ENCODE data around the gene SMIM43. TPM values are rescaled to one million over a fixed set of nuclear protein-coding genes. Genes with fewer than 3 reads are reported as not detected.
"Not testable (repeated sequence)": the region's sequence is repeated elsewhere in the genome, so short reads cannot be mapped to it uniquely, and the experiment has no call there.

Gene SMIM43
- total RNA-seq, 2 donors from 2014 or later: not detected

DNA sequence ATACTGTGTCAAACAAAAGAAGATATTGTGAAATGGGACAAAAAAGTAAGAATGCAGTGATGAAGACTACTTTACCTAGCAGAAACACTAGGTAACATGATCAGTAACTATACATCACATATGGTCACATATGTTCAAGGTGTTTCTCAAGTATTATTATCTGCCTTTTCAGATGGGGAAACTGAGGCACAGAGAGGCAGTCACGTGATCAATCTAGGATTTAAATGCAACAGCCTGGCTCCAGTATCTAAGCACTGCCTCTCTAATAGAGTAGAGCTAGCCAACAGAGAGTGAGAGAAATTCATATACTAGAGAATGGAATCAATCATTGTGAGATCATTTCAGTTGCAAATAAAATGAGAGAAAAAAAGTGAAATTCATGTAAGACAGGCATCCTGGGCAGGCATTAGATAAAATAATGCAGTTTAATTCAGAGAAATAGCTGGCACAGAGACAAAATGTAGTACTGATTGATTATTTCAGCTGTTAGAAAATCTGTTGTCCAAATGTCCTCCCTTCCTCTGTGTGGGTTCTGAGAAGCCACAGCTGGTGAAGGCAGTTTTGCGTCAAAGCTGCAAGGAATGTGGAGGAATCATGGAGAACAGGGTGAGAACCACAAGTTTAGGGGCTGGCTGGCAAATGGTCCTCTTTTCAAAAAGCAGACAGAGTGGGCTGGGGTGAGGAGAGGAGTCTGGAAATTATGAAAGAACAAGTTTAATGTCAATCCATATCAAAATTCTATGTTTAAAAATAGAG lies 26.0 kb downstream of the SMIM43 start:
- H3K9me3 Mint-ChIP-seq: no peaks in the 10 kb centered on the region
- no peak for DNase-seq (ENCODE audit: low spot score)
- H3K4me3 Mint-ChIP-seq: no peak overlapping the region
- H3K36me3 Mint-ChIP-seq: no peaks in the 10 kb centered on the region
- no peak for ATAC-seq
- H3K27me3 Mint-ChIP-seq: peaks cover 31 to 33% of the 10 kb centered on the region in 2 donors
- no peaks in the 10 kb centered on the region for H3K4me1 Mint-ChIP-seq (ENCODE audit: low read depth in 2 of 2)
- H3K27ac Mint-ChIP-seq: no peak overlapping the region

DNA sequence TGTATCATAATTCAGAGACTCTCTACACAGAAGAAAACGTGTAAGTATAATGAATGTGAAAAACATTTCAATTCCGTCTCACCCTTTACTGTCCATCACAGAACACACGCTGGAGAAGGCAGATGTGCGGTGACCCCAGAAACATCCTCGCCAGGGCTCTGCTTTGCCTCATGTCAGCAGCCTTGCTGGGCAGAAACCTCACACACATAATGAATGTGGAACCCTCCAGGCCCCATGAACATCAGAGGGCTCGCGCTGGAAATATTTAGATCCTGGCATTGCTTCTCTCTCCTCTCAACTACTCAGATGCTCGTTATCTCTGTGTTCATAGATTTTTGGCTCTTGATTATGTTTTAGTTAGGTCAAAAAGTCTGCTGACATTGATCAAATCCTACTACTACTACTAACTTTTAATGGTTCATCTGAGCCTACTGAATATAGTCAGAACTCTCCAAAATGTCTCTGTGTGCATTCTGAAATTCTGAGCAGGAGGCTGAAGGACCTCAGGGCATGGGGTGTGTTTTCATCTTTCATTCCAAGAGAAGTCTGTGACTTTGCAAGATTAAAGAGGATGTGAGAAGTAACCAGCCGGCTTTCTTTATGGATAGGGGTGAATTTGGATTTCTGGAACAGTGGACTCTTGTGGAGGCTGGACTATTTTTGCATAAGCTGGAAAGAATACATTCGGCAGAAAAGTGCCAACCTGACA lies 27.0 kb downstream of the SMIM43 start:
- Mint-ChIP-seq H3K27me3 (peaks cover 28 to 31% of the 10 kb centered on the region in 2 donors), H3K4me3 (no peak overlapping the region), H3K4me1 (ENCODE audit: low read depth in 2 of 2) (no peaks in the 10 kb centered on the region), H3K36me3 (no peaks in the 10 kb centered on the region), H3K27ac (no peak overlapping the region), H3K9me3 (no peaks in the 10 kb centered on the region)
- DNase-seq (ENCODE audit: low spot score) (no peak), ATAC-seq (no peak)

DNA sequence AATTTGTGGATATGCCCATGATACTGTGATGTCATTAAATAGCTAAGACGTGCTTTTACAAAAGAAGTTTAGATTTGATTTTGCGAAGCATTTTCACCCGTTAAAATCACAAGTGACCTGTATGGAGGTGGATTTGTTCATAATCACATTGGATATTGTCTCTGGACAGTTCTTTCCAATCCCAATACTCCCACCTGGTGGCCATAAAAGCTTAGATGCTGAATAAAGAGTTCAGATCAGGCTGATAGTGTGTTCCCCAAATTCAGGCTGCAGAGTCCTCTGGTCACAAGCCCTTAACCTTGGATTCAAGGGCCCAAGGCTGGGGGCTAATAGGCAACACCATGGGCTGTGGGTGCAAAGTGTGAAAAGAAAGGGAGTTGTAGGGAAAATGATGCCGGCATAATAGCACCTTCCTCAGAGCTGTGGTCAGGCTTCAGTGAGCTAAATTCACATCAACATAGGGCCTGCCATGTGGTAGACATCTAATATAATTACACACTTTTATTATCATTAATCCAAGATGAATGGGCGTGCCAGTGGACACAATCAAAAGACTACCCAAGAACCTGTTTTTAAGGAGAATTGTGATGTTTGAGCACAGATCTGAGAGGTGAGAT lies 28.1 kb downstream of the SMIM43 start:
- Mint-ChIP-seq H3K27me3 (peaks cover 27 to 28% of the 10 kb centered on the region in 2 donors), H3K36me3 (no peaks in the 10 kb centered on the region), H3K27ac (no peak overlapping the region), H3K4me1 (ENCODE audit: low read depth in 2 of 2) (no peaks in the 10 kb centered on the region), H3K9me3 (no peaks in the 10 kb centered on the region), H3K4me3 (no peak overlapping the region)
- DNase-seq (ENCODE audit: low spot score) (no peak), ATAC-seq (no peak)

DNA sequence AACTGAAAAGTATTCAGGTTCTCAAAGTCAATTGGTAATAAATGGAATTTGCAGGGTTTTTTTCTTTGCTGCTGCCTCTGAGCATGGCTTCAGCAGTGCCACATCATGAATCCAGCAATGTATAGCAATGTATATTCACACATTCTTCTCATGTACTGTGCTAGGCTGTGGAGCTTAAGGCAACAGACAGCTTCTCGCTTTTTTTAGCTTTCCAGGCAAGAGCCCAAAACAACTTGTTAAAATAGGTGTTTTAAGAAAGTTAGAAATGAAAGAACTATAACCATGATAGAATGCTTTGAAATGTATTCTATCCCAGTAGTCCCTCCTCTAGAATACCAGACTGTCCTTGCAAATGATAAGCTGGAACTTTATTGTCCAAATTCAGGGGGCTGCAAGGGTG lies 30.4 kb downstream of the SMIM43 start:
- Mint-ChIP-seq H3K4me3 (no peak overlapping the region), H3K4me1 (ENCODE audit: low read depth in 2 of 2) (no peaks in the 10 kb centered on the region), H3K27ac (no peak overlapping the region), H3K27me3 (peaks cover 27 to 32% of the 10 kb centered on the region in 2 donors), H3K9me3 (no peaks in the 10 kb centered on the region), H3K36me3 (no peaks in the 10 kb centered on the region)
- no peak for DNase-seq (ENCODE audit: low spot score)
- ATAC-seq: no peak

DNA sequence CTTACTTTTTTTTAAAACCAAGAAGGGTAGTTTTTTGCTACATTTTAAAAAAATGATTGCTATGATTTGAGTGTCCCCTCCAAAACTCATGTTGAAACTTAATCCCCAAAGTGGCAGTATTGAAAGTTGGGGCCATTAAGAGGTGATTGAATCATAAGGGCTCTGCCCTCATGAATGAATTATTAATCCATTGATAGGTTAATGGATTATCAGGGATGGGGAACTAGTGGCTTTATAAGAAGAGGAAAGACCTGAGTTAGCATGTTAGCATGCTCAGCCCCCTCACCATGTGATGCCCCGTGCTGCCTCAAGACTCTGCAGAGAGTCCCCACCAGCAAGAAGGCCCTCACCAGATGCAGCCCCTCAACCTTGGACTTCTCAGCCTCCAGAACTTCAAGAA lies 31.0 kb downstream of the SMIM43 start:
- Mint-ChIP-seq H3K27me3 (peaks cover 28 to 32% of the 10 kb centered on the region in 2 donors), H3K27ac (no peak overlapping the region), H3K4me1 (ENCODE audit: low read depth in 2 of 2) (no peaks in the 10 kb centered on the region), H3K36me3 (no peaks in the 10 kb centered on the region), H3K4me3 (no peak overlapping the region), H3K9me3 (no peaks in the 10 kb centered on the region)
- no peak for ATAC-seq
- DNase-seq (ENCODE audit: low spot score): no peak

DNA sequence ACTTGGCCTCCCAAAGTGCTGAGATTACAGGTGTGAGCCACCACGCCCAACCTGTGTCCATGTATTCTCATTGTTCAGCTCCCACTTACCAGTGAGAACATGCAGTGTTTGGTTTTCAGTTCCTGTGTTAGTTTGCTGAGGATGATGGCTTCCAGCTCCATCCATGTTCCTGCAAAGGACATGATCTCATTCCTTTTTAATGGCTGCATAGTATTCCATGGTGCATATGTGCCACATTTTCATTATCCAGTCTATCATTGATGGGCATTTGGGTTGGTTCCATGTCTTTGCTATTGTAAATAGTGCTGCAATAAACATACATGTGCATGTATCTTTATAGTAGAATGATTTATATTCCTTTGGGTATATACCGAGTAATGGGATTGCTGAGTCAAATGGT lies 35.2 kb downstream of the SMIM43 start:
- H3K9me3 Mint-ChIP-seq; H3K27ac Mint-ChIP-seq; H3K36me3 Mint-ChIP-seq; DNase-seq (ENCODE audit: low spot score); H3K4me3 Mint-ChIP-seq; ATAC-seq; H3K4me1 Mint-ChIP-seq (ENCODE audit: low read depth in 2 of 2): not testable (repeated sequence)
- H3K27me3 Mint-ChIP-seq: peaks cover 23 to 24% of the 10 kb centered on the region in 2 donors

DNA sequence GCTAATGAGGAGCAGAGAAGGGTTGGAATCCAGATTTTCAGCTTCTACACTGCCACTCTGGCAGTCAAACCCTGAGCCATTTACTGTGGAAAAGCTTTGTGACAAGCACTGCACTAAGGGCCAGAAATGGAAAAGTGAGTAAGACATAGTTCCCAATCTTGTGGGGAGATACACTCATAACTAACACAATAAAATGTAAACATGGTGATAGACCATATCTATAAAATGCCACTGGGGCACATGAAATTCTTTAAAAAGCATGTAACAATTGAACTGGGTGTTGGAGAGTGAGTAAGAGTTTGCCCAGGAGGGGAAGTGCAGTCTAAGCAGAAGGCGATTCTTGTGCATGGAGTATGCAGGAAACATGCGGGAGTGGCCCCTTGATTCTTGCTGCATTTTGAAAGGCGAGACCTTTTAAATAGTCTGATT lies 36.2 kb downstream of the SMIM43 start:
- no peak overlapping the region for H3K27ac Mint-ChIP-seq
- no peaks in the 10 kb centered on the region for H3K9me3 Mint-ChIP-seq
- no peak for DNase-seq (ENCODE audit: low spot score)
- peaks cover 26 to 30% of the 10 kb centered on the region in 2 donors for H3K27me3 Mint-ChIP-seq
- H3K4me3 Mint-ChIP-seq: no peak overlapping the region
- peaks cover 3 to 8% of the 10 kb centered on the region in 2 donors for H3K4me1 Mint-ChIP-seq (ENCODE audit: low read depth in 2 of 2)
- ATAC-seq: no peak
- H3K36me3 Mint-ChIP-seq: no peaks in the 10 kb centered on the region

DNA sequence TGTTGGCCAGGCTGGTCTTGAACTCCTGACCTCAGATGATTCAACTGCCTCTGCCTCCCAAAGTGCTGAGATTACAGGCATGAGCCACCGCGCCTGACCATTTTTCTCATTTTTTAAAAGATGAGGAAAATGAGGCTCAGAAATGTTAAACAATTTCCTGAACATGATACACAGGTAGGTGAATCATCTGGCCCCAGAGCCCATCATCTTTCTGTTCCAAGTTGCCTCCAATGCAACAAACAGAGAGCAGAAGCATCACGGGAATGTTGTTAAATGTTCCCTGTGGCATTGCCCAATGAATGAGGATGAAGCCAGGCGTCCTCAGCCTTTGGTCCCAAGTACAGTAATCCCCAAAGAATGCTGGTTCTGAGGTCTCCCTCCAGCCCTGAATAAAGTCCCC lies 36.9 kb downstream of the SMIM43 start:
- Mint-ChIP-seq H3K27ac (no peak overlapping the region), H3K27me3 (peaks cover 26 to 30% of the 10 kb centered on the region in 2 donors), H3K4me1 (ENCODE audit: low read depth in 2 of 2) (peaks cover 3 to 8% of the 10 kb centered on the region in 2 donors), H3K9me3 (no peaks in the 10 kb centered on the region), H3K4me3 (no peak overlapping the region), H3K36me3 (no peaks in the 10 kb centered on the region)
- no peak for ATAC-seq
- no peak for DNase-seq (ENCODE audit: low spot score)

DNA sequence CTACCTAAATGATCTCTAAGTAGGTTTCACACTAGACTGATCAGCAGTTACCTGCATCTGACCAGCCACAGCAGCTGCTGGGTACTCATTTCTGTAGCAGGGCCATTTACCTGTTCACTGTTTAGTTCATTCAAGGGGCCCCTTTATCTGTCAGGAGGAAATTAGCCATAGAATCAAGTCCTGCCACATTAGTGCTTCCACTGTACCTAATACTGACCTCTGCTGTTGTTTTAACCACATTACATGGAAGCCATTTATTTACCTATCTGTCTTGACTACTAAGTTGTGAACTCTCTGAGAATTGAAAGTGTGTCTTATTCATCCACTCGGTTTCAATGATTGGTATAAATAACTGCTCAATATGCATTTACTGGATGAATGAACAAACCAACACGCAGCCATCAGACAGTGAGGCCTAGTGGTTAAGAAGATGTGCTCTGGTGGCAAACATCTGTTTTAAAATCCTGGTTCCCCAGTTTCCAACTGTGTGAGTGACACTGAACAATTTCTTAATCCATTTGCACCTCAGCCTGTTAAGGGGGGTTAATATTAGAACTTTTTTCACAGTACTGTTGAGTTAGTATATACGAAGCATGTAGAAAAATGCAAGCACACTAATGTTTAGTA lies 38.2 kb downstream of the SMIM43 start:
- no peak overlapping the region for H3K27ac Mint-ChIP-seq
- peaks cover 3 to 8% of the 10 kb centered on the region in 2 donors for H3K4me1 Mint-ChIP-seq (ENCODE audit: low read depth in 2 of 2)
- peak; percentile 73 for ATAC-seq
- no peaks in the 10 kb centered on the region for H3K36me3 Mint-ChIP-seq
- no peak for DNase-seq (ENCODE audit: low spot score)
- H3K4me3 Mint-ChIP-seq: no peak overlapping the region
- no peaks in the 10 kb centered on the region for H3K9me3 Mint-ChIP-seq
- H3K27me3 Mint-ChIP-seq: peaks cover 23 to 30% of the 10 kb centered on the region in 2 donors

DNA sequence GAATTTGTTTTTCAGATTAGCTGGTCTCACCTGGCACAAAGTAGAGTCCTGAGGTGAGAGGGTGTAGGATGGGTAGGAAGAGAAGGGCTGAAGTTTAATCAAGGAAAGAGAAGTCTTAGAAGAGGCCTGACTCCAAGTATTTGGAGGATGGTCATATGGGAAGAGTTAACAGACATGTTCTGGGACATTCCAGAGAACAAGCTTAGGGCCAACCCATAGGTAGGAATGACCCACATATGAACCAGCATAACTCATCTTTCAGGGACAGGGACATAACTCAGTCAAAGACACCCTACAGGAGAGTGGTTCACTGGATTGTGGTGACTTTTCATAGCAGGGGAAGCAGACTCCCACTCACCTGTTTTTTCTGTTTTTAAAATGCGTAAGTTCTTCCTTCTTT lies 40.3 kb downstream of the SMIM43 start:
- peaks cover 3 to 8% of the 10 kb centered on the region in 2 donors for H3K4me1 Mint-ChIP-seq (ENCODE audit: low read depth in 2 of 2)
- no peak for ATAC-seq
- H3K27me3 Mint-ChIP-seq: peaks cover 20 to 30% of the 10 kb centered on the region in 2 donors
- H3K36me3 Mint-ChIP-seq: no peaks in the 10 kb centered on the region
- no peak overlapping the region for H3K4me3 Mint-ChIP-seq
- H3K27ac Mint-ChIP-seq: no peak overlapping the region
- DNase-seq (ENCODE audit: low spot score): no peak
- H3K9me3 Mint-ChIP-seq: no peaks in the 10 kb centered on the region

DNA sequence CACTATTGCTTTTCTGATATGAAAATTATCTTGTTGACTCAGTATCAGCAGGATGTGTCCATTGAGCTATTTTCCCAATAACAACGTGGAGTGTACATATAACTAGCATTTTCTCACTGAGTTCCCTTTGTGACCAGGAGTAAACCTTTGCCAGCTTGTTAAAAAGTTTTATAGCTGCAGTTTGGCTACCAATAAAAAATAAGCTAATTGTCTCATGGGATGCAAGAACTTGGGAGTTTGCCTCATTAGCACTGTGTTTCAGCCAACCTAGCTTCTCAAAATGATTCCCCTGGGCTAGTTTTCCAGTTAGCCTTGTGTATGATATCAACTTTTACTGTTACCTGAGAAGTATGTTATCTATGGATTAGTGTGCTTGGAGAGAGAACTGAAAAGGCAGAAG lies 43.3 kb downstream of the SMIM43 start:
- no peak overlapping the region for H3K27ac Mint-ChIP-seq
- H3K4me1 Mint-ChIP-seq (ENCODE audit: low read depth in 2 of 2): peaks cover 2 to 5% of the 10 kb centered on the region in 2 donors
- no peaks in the 10 kb centered on the region for H3K9me3 Mint-ChIP-seq
- no peak overlapping the region for H3K4me3 Mint-ChIP-seq
- H3K27me3 Mint-ChIP-seq: peaks cover 27 to 31% of the 10 kb centered on the region in 2 donors
- ATAC-seq (no peak), DNase-seq (ENCODE audit: low spot score) (no peak)
- H3K36me3 Mint-ChIP-seq: no peaks in the 10 kb centered on the region

DNA sequence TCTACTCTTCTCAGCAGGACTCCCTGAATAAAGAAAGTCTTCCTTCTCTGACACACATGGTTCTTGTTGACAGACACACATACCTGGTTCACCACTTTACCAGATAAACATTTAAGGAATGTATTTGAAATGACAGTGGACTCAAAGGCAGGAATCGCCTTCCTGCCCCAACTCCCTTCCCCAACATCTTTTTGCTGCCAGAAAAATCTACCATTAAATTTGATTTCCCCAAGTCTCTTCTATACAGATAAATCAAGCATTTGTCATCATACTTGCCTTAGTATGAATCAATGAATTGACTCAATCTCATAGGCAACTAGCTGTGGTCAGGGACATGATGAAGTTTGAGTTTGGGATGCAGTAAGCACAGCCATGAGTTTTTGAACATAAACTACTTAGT lies 44.9 kb downstream of the SMIM43 start:
- no peak for DNase-seq (ENCODE audit: low spot score)
- ATAC-seq: no peak
- Mint-ChIP-seq H3K36me3 (no peaks in the 10 kb centered on the region), H3K4me3 (no peak overlapping the region), H3K27me3 (peaks cover 31 to 33% of the 10 kb centered on the region in 2 donors), H3K27ac (no peak overlapping the region), H3K9me3 (no peaks in the 10 kb centered on the region), H3K4me1 (ENCODE audit: low read depth in 2 of 2) (no peaks in the 10 kb centered on the region)

DNA sequence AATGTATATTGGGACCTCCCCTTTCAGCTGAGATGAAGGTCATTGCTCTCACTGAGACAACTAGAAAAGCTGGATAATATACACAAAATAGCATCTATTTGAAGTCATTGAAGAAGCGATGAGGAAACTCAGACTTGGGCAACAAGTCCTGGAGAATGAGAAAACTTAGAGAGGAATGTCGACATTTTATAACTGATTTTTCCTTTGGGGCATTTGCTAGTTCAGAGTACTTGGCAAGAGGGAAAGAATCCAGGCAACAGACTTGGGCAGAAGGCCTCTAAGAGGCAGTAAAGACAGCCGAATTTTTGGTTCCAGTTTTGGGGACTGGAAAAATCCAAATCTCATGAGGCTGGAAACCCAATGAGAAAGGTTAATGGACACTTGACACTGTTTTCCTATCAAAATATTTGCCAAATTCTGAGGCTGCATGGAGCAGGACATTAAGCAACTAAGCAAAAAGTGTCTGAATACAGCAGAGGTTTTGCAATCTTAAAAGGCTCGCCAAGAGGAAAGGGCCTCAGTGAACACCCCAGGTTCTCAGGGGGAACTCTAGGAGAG lies 47.2 kb downstream of the SMIM43 start:
- no peaks in the 10 kb centered on the region for H3K9me3 Mint-ChIP-seq
- H3K36me3 Mint-ChIP-seq: no peaks in the 10 kb centered on the region
- H3K4me1 Mint-ChIP-seq (ENCODE audit: low read depth in 2 of 2): no peaks in the 10 kb centered on the region
- H3K4me3 Mint-ChIP-seq: no peak overlapping the region
- H3K27ac Mint-ChIP-seq: no peak overlapping the region
- peaks cover 31 to 37% of the 10 kb centered on the region in 2 donors for H3K27me3 Mint-ChIP-seq
- ATAC-seq (no peak), DNase-seq (ENCODE audit: low spot score) (no peak)

Data from natural killer cell treated with Interleukin-12 subunit alpha and Interleukin-12 subunit beta and Interleukin-15 and Interleukin-18, amount 100 ng/mL, for 72 hours (primary cell).